Activated gamma-delta T cell treated with Interleukin-2 at 50 U/mL for 16 hours (primary cell): ENCODE results near the gene PPFIA3.
"Not testable (repeated sequence)": the region's sequence is repeated elsewhere in the genome, so short reads cannot be mapped to it uniquely, and the experiment has no call there.

Source experiments
- DNase-seq: peaks from one replicate; pipeline ENCODE4 v3.0.0-alpha.2; 2020

The PPFIA3 gene

DNA sequence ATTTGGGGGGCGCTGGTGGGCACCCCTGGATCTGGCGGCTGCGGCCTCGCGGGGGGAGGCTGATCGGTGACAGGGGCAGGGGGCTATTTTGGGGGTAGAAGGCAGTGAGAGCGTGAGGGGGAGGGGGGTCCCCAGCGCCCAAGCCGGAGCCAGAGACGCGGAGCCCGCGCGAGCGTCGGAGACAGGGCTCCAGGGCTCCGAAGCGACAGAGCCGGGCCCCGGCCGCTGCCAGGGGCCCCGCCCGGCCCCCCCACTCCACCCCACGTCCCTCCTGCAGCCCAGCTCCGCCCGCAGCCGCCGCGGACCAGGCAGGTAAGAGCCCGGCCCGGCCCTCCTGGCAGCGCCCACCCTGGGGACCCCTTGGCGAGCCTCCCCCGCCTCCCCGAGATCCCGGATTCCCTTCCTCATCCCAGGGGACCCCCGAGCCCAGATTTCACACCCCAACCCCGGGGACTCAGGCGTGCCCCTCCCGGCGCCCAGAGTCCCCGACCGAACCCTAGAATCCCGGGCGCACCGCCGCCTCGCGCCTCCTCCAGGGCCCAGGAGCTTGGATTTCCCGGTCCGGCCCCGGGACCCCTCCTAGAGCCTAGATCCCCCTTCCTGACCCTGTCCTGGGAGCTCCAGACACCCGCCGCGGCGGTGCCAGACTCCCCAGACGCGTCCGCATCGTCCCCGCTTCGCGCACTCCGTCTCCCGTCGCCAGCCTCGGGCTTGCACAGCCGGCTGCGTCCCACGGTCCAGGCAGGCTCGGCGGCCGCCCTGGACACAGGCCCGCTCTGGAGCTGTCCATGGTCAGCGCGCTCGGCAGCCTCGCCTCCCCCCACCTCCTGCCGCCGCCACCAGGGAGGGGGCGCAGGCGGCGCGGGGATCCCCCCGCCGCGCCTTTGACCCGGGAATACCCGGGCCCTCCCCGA is at the start of gene PPFIA3:
Gene PPFIA3, plus strand, starts transcription at position 134 of the 914 bp plus-strand sequence. CDS start 8,330 bp downstream, outside the sequence.
- DNase-seq, result no peak

DNA sequence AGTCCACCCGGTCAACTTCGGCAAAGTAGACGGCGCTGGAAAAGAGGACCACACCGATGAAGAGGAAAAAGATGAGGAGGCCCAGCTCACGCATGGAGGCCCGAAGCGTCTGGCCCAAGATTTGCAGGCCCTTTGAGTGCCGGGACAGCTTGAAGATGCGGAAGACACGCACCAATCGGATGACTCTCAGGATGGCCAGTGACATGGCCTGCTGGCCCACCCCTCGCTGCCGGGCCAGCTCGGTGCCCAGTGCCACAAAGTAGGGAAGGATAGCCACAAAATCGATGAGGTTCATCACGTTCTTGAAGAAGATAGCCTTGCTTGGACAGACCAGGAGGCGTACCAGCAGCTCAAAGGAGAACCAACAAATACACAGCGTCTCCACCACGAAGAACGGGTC is 48.9 kb upstream of the PPFIA3 start:
- DNase-seq, result no peak

DNA sequence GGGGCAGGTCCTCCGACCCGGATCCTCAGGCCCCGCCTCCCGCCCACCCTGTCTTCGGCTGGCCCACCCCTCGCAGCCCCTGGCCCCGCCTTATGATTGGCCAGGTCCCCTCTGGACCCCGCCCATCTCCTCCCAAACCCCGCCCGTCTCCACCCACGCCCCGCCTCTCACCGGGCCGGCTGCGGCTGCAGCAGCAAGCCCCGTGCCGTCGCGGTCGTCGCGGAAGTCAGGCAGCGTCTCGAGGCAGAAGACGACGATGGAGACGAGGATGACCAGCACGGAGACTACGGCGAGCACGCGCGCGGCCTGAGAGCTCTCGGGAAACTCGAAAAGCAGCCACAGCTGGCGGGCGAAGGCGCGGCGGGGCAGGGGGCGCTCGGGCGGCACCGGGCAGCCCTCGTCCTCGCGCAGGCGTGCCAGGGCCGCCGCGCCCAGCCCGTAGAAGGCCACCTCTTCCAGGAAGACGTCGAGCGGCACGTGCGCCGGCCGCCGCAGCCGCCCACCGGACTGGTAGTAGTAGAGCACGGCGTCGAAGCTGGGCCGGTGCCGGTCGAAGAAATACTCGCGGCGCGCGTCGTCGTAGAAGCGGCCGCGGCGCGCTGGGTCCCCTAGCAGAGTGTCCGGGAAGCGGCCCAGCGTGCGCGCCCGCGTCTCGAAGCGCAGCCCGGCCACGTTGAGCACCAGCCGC is 47.3 kb upstream of the PPFIA3 start:
- no peak for DNase-seq

- DNase-seq, result no peak
Observed at GRCh38 chr19:49073514-49074378, 45.6 kb upstream of the PPFIA3 start.

GRCh38 chr19:49074869-49075268 is 44.5 kb upstream of the PPFIA3 start:
- not testable (repeated sequence) for DNase-seq

DNA sequence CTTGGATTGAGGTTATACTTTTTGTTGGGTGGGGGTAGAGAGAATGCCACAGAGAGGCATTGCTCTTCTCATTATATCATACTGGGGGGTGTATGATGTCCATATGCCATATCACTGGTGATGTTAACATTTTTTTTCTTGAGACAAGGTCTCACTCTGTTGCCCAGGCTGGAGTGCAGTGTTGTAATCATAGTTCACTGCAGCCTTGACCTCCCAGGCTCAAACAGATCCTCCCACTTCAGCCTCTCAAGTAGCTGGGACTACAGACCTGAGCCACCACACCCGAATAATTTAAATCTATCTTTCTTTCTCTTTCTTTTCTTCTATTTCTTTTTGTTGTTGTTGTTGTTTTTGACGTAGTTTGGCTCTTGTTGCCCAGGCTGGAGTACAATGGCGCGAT is 39.0 kb upstream of the PPFIA3 start:
- no peak for DNase-seq

GRCh38 chr19:49081273-49081672 is 38.1 kb upstream of the PPFIA3 start:
- DNase-seq, result no peak

GRCh38 chr19:49084206-49085019 is 34.9 kb upstream of the PPFIA3 start:
- DNase-seq, result no peak

DNA sequence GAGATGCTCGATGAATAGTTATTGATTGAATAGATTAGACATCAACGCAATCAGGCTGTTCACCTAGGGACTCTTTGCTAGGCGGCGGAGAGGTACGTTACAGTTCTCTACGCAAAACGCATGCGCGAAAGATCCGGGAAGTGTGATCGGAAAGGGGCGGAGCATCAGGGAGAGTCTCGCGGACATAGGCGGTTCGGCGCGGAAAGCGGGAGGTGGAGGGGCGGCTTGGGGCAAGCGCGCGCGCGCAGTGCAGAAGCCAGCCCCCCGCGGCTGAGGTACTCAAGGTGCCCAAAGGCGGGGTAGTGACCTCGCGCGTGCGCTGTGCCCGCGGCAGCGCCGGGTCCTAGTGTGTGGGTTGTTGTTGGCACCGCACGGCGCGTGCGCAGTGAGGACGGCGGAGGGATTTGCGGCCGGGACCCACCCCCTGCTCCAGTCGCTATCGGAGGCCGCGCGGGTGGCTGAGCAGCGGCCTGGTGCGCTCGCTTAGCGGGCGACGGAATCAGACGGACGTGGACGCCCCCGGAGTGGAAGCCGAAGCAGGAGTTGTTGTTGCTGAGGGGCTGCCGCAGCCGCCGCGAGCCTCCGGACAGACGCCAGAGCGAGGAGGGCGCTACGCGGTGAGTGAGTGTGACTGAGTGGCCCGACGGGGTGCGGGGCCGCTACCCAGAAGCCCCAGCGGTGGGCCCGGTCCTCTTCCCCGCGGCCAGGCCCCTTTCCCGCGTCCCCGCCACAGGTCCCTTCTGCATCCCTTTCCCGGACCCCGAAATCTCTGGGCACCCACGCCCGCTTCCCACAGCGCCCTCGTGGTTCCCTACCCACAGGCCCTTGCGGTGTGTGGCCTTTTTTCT is 34.1 kb upstream of the PPFIA3 start, which contains the start of gene SNRNP70:
Gene SNRNP70, plus strand, starts transcription at position 432 of the 848 bp plus-strand sequence. CDS start 964 bp downstream, outside the sequence.
- peak; percentile 99 for DNase-seq

- no peak for DNase-seq
Observed at GRCh38 chr19:49085868-49086232, 33.5 kb upstream of the PPFIA3 start.

DNA sequence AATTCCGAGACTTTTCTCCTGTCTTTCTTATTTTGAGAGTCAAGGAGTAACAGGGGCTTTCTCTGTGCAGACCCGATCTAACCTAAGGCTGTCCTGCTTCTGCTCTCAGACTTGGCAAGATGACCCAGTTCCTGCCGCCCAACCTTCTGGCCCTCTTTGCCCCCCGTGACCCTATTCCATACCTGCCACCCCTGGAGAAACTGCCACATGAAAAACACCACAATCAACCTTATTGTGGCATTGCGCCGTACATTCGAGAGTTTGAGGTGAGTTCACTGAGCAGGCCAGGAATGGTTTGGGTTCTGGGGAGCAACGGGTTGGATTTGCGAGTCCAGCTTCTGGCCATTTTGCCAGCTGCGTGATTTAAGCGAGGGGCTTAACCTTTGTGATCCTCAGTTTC is 33.0 kb upstream of the PPFIA3 start:
- DNase-seq, result no peak

DNA sequence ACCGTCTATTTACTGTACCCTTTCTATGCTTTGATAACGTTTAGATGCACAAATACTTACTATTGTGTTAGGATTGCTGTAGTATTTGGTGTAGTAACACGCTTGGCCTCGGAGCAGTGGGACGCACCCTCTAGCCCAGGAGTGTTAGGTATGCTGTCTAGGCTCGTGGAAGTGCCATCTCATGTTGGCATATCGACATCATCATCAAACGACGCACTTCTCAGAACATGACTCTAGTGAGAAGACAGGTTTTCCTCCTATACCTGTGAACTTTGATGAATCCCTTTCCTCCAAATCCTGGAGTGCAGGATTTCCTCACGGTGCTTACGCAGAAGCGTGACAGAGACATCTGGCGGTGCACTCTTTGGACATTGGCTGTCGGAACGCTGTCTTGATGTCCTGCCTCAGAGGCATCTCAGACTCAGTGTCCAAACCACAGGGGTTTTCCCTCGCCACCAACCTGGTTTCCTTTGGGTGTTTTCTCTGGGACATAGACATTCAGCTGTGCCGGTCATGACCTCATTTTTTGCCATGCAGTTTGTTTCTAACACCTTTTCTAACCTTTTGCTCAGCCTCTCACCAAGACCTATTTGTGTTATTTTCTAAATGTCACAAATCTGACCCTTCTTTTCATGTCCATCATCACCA is 27.8 kb upstream of the PPFIA3 start:
- no peak for DNase-seq

- DNase-seq, result no peak
Observed at GRCh38 chr19:49092686-49093085, 26.7 kb upstream of the PPFIA3 start.

DNA sequence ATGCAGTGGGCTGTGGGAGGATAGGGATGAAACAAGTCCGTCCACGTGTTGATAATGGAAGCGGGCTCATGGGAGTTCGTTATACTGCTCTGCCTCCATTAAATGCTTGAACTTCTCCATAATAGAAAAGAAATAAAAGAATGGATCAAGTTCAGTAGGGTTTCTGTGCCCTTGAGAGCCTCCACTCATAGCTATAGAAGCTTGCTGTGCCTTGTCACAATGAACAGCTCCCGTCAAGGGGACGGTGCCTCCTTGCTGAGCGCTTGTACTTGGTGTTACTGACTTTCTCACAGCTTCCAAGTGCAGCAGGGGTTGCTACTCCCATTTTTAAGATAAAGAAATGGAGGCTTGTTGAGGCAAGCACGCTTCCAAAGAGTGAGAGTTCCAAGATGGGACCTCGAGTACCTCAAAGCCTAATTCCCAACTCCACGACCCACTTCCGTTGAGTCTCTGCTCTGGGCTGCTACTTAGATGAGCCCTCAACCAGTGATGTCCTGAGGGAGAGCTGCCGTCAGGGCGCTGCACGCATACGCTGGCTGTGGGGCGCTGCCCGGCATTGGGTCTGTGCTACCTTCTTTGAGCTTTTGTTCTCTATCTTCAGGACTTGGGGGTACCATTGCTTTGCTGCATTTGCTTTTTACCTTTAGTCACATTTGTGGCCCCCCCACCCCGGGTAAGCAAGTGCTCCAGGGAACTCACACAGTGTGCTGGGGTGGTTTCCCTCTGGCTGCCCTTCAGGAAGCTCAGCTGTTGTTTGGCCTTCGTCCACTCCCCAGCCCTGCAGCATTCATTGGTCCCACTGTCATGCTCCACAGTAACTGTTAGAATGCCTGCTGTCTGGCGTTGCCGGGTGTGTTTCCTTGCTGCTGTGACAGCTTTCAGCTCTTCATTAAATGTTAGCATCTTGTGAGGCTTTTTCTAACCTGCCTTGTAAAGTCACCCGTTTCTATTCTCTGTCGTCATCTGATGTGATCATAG is 24.6 kb upstream of the PPFIA3 start:
- no peak for DNase-seq

GRCh38 chr19:49097453-49098288 is 21.7 kb upstream of the PPFIA3 start:
- peak; percentile 70 for DNase-seq

GRCh38 chr19:49098795-49099194 is 20.5 kb upstream of the PPFIA3 start:
- DNase-seq, result no peak

DNA sequence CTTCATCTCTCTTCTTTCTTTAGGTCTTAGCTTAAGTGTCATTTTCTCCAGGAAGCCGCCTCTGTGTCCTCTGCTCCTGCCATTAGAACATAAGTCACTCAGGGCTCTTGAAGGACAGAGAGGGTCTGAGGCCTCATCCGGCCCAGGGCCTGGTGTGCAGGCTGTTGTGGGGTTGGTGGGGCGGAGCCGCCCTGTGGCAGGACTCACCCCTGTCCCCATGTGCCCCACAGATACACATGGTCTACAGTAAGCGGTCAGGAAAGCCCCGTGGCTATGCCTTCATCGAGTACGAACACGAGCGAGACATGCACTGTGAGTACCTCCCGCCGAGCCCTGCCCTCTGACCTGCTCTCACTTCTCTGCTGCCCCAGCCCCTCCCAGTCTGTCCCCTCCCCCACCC is 18.2 kb upstream of the PPFIA3 start:
- no peak for DNase-seq

GRCh38 chr19:49102303-49102702 is 17.0 kb upstream of the PPFIA3 start:
- no peak for DNase-seq
